Mesendoderm (in vitro differentiated cells): ENCODE results near the gene IRF4.

Source experiments
- DNase-seq: peaks from one replicate; pipeline ENCODE4 v3.0.0; 2013
- H2AK5ac ChIP-seq: 2 replicates; pipeline ENCODE4 v1.6.1; 2013; ENCODE audit warnings: low read length, inconsistent platforms
- H2BK120ac ChIP-seq: 2 replicates; pipeline ENCODE4 v1.6.1; 2013; ENCODE audit warnings: low read depth, mild to moderate bottlenecking, low read length, moderate library complexity, mixed read lengths
- H2BK15ac ChIP-seq: replicated peaks from 2 replicates; pipeline ENCODE4 v1.6.1; 2013; ENCODE audit warnings: low read depth, mild to moderate bottlenecking, moderate library complexity
- H2BK5ac ChIP-seq: 2 replicates; pipeline ENCODE4 v1.6.1; 2013; ENCODE audit warnings: low read length, inconsistent platforms
- H3K18ac ChIP-seq: 2 replicates; pipeline ENCODE4 v1.6.1; 2013; ENCODE audit warnings: mild to moderate bottlenecking, low read length, mixed read lengths
- H3K23ac ChIP-seq: one replicate; pipeline ENCODE4 v1.6.1; 2013; ENCODE audit warnings: low read length
- H3K27ac ChIP-seq: 2 replicates; pipeline ENCODE4 v1.5.1; 2013; ENCODE audit warnings: low read depth, mild to moderate bottlenecking, inconsistent platforms, low read length, moderate library complexity
- H3K27me3 ChIP-seq: 2 replicates; pipeline ENCODE4 v1.6.1; 2013; ENCODE audit warnings: low read length, control low read depth, mild to moderate bottlenecking, inconsistent platforms; ENCODE audit not compliant: insufficient read depth, poor library complexity
- H3K36me3 ChIP-seq: 2 replicates; pipeline ENCODE4 v1.6.1; 2013; ENCODE audit warnings: low read length, inconsistent platforms; ENCODE audit not compliant: control insufficient read depth, insufficient read depth
- H3K4ac ChIP-seq: one replicate; pipeline ENCODE4 v1.6.1; 2013; ENCODE audit warnings: low read depth, mild to moderate bottlenecking, low read length, moderate library complexity
- H3K4me1 ChIP-seq: 2 replicates; pipeline ENCODE4 v1.6.1; 2013; ENCODE audit warnings: low read depth, low read length, inconsistent platforms; ENCODE audit not compliant: control insufficient read depth
- H3K4me2 ChIP-seq: 2 replicates; pipeline ENCODE4 v1.6.1; 2013; ENCODE audit warnings: low read length
- H3K4me3 ChIP-seq: 2 replicates; pipeline ENCODE4 v1.5.1; 2013; ENCODE audit warnings: mild to moderate bottlenecking, low read length
- H3K56ac ChIP-seq: one replicate; pipeline ENCODE4 v1.6.1; 2013; ENCODE audit warnings: low read length
- H3K79me1 ChIP-seq: 2 replicates; pipeline ENCODE4 v1.6.1; 2013; ENCODE audit warnings: low read length, inconsistent platforms
- H3K79me2 ChIP-seq: 2 replicates; pipeline ENCODE4 v1.6.1; 2013; ENCODE audit warnings: mild to moderate bottlenecking, low read length; ENCODE audit not compliant: control insufficient read depth, insufficient read depth
- H3K9ac ChIP-seq: 2 replicates; pipeline ENCODE4 v1.6.1; 2013; ENCODE audit warnings: low read length, inconsistent platforms
- H4K5ac ChIP-seq: one replicate; pipeline ENCODE4 v1.6.1; 2013; ENCODE audit warnings: low read length
- H4K8ac ChIP-seq: one replicate; pipeline ENCODE4 v1.6.1; 2013; ENCODE audit warnings: low read depth, mild to moderate bottlenecking, control low read depth, low read length, moderate library complexity
- WGBS: extraction: QIAGEN DNeasy Blood & Tissue Kit; methylation state at CpG from one replicate; pipeline ENCODE4 v1.1.7; 2013; ENCODE audit warnings: low lambda C conversion rate, missing lambda C conversion rate; ENCODE audit not compliant: insufficient coverage; ENCODE audit errors: extremely low coverage; 5-methylcytosine and 5-hydroxymethylcytosine counted together

IRF4 gene

GRCh38 chr6:403659-404655 is 12.4 kb downstream of the IRF4 start:
- Histone ChIP-seq H3K79me1 (no peaks in the 10 kb centered on the region), H3K4me2 (no peak overlapping the region), H3K4ac (no peak overlapping the region), H3K56ac (no peak overlapping the region), H3K36me3 (no peaks in the 10 kb centered on the region), H3K23ac (no peak overlapping the region), H2BK120ac (no peak overlapping the region), H3K9ac (no peak overlapping the region), H3K4me3 (no peak overlapping the region), H3K27ac (no peak overlapping the region), H2AK5ac (no peak overlapping the region), H3K79me2 (no peaks in the 10 kb centered on the region), H3K18ac (no peak overlapping the region), H4K5ac (no peak overlapping the region), H3K27me3 (no peaks in the 10 kb centered on the region), H3K4me1 (no peaks in the 10 kb centered on the region), H2BK5ac (no peak overlapping the region), H4K8ac (no peak overlapping the region), H2BK15ac (no peak overlapping the region)
- whole genome bisulfite sequencing = no CpG with 5 or more reads among the region's 19 CpGs
- no peak for DNase-seq

GRCh38 chr6:404685-405423 is 13.3 kb downstream of the IRF4 start:
- Histone ChIP-seq H3K36me3 (no peaks in the 10 kb centered on the region), H3K4me3 (no peak overlapping the region), H3K56ac (no peak overlapping the region), H3K23ac (no peak overlapping the region), H2BK15ac (no peak overlapping the region), H4K5ac (no peak overlapping the region), H2AK5ac (no peak overlapping the region), H3K27ac (no peak overlapping the region), H4K8ac (no peak overlapping the region), H3K4me2 (no peak overlapping the region), H3K4me1 (no peaks in the 10 kb centered on the region), H3K18ac (no peak overlapping the region), H3K27me3 (no peaks in the 10 kb centered on the region), H3K79me2 (no peaks in the 10 kb centered on the region), H3K4ac (no peak overlapping the region), H3K79me1 (no peaks in the 10 kb centered on the region), H2BK120ac (no peak overlapping the region), H2BK5ac (no peak overlapping the region), H3K9ac (no peak overlapping the region)
- WGBS = no CpG with 5 or more reads among the region's 15 CpGs
- no peak for DNase-seq

- Histone ChIP-seq H3K27me3 (no peaks in the 10 kb centered on the region), H3K36me3 (no peaks in the 10 kb centered on the region), H2BK15ac (no peak overlapping the region), H3K18ac (no peak overlapping the region), H2AK5ac (no peak overlapping the region), H3K4me3 (no peak overlapping the region), H3K56ac (no peak overlapping the region), H3K23ac (no peak overlapping the region), H4K5ac (no peak overlapping the region), H2BK5ac (no peak overlapping the region), H3K9ac (no peak overlapping the region), H3K79me1 (no peaks in the 10 kb centered on the region), H3K4me1 (no peaks in the 10 kb centered on the region), H3K27ac (no peak overlapping the region), H3K4ac (no peak overlapping the region), H3K79me2 (no peaks in the 10 kb centered on the region), H2BK120ac (no peak overlapping the region), H4K8ac (no peak overlapping the region), H3K4me2 (no peak overlapping the region)
- WGBS = no CpG with 5 or more reads among the region's 5 CpGs
- no peak for DNase-seq
Measured at GRCh38 chr6:408148-408547, 16.6 kb downstream of the IRF4 start.

GRCh38 chr6:408599-409102 is 17.1 kb downstream of the IRF4 start:
- Histone ChIP-seq H4K5ac (no peak overlapping the region), H3K79me2 (no peaks in the 10 kb centered on the region), H4K8ac (no peak overlapping the region), H2AK5ac (no peak overlapping the region), H3K4me1 (no peaks in the 10 kb centered on the region), H3K4ac (no peak overlapping the region), H3K23ac (no peak overlapping the region), H2BK120ac (no peak overlapping the region), H3K9ac (no peak overlapping the region), H3K4me3 (no peak overlapping the region), H3K27ac (no peak overlapping the region), H3K18ac (no peak overlapping the region), H3K36me3 (no peaks in the 10 kb centered on the region), H2BK5ac (no peak overlapping the region), H3K56ac (no peak overlapping the region), H3K79me1 (no peaks in the 10 kb centered on the region), H2BK15ac (no peak overlapping the region), H3K4me2 (no peak overlapping the region), H3K27me3 (no peaks in the 10 kb centered on the region)
- DNase-seq = peak; percentile 80
- no CpG with 5 or more reads among the region's 9 CpGs for WGBS

- H3K23ac ChIP-seq = no peak overlapping the region
- H2BK120ac ChIP-seq = no peak overlapping the region
- H3K27me3 ChIP-seq = no peaks in the 10 kb centered on the region
- H2BK5ac ChIP-seq = no peak overlapping the region
- no peak overlapping the region for H4K8ac ChIP-seq
- no peak overlapping the region for H3K9ac ChIP-seq
- H3K4me1 ChIP-seq = no peaks in the 10 kb centered on the region
- H3K4ac ChIP-seq = no peak overlapping the region
- no peak overlapping the region for H3K56ac ChIP-seq
- no peak overlapping the region for H3K4me3 ChIP-seq
- no peak overlapping the region for H3K4me2 ChIP-seq
- no peak overlapping the region for H2AK5ac ChIP-seq
- H3K36me3 ChIP-seq = no peaks in the 10 kb centered on the region
- H3K79me2 ChIP-seq = no peaks in the 10 kb centered on the region
- H3K79me1 ChIP-seq = no peaks in the 10 kb centered on the region
- DNase-seq = no peak
- no peak overlapping the region for H3K27ac ChIP-seq
- no peak overlapping the region for H3K18ac ChIP-seq
- WGBS = no CpG with 5 or more reads among the region's 4 CpGs
- H4K5ac ChIP-seq = no peak overlapping the region
- no peak overlapping the region for H2BK15ac ChIP-seq
Measured at GRCh38 chr6:409370-409972, 17.9 kb downstream of the IRF4 start.
